HepG2 (cell line): ENCODE data around the gene MITF. TPM values are rescaled to one million over a fixed set of nuclear protein-coding genes. Genes with fewer than 3 reads are reported as not detected.

ENCODE experiments used
- ATAC-seq: fragments of 200-7000 bp; cut with Tn5 transposase; 3 replicates; pipeline ENCODE4 v1.9.1; 2020; ENCODE audit warnings: mild to moderate bottlenecking, moderate library complexity
- BruUV-seq: library from RNA; stranded (reverse); fragments of 400-500 nt; replicated peaks from 2 replicates; lab custom pipeline; 2021; lab: Mats Ljungman, UMichigan
- CTCF ChIA-PET: fragments of 300-600 bp; formaldehyde crosslinking; extraction: SDS; loops from one replicate; lab custom pipeline; 2021; ENCODE audit warnings: low total read pairs, inconsistent platforms, low intra/inter-chr PET ratio; lab: Yijun Ruan, JAX
- POLR2A ChIA-PET: fragments of 350-600 bp; sonication (Branson Sonifier 250); formaldehyde crosslinking; loops from one replicate; lab custom pipeline; 2020; ENCODE audit warnings: antibody characterized with exemption, inconsistent platforms; lab: Yijun Ruan, JAX
- DNase-seq: peaks from one replicate; pipeline ENCODE4 v3.0.0-alpha.2; 2015; ENCODE audit warnings: low spot score
- FAIRE-seq: peaks from 3 replicates; lab custom pipeline; 2011; peaks lifted over from hg19 to GRCh38; lab: Jason Lieb, UNC
- H2AFZ ChIP-seq: one replicate; pipeline ENCODE4 v1.6.1; 2011; ENCODE audit warnings: low read length, inconsistent platforms
- H3K27ac ChIP-seq: fragments of 300-600 bp; 3 replicates; pipeline ENCODE4 v1.8.0; 2011; ENCODE audit warnings: mixed run types, mild to moderate bottlenecking, mixed read lengths, low read length, inconsistent platforms; ENCODE audit not compliant: insufficient read depth; ENCODE audit errors: extremely low read length
- H3K27me3 ChIP-seq, 2 experiments: fragments of 200-600 bp in 1 of 2; 2 replicates in 1 of 2; 3 replicates in 1 of 2; pipeline versions ENCODE4 v1.6.0 to v1.8.0; 2011; ENCODE audit warnings: low read length in 2 of 2, mild to moderate bottlenecking in 2 of 2, moderate library complexity in 2 of 2, inconsistent platforms in 1 of 2; ENCODE audit not compliant: insufficient read depth in 2 of 2, control insufficient read depth in 1 of 2
- H3K36me3 ChIP-seq, 2 experiments: fragments of 200-600 bp in 1 of 2; replicated peaks in 1 of 2; 2 replicates in 1 of 2; 3 replicates in 1 of 2; pipeline versions ENCODE4 v1.5.1 to v1.8.0; 2011; ENCODE audit warnings: low read length in 2 of 2, inconsistent platforms in 1 of 2; ENCODE audit not compliant: insufficient read depth in 2 of 2, control insufficient read depth in 1 of 2
- H3K4me1 ChIP-seq: 2 replicates; pipeline ENCODE4 v1.5.1; 2012; ENCODE audit warnings: low read length, inconsistent platforms; ENCODE audit not compliant: insufficient read depth
- H3K4me2 ChIP-seq: 2 replicates; pipeline ENCODE4 v1.6.0; 2011; ENCODE audit warnings: low read depth, low read length, inconsistent platforms
- H3K4me3 ChIP-seq, 3 experiments: fragments of 200-600 bp in 1 of 3; sonication (generic), shearing (Covaris generic) in 1 of 3; replicated peaks in 1 of 3; 2 replicates each; pipeline ENCODE4 v1.5.1; 2011 to 2016; ENCODE audit warnings: low read length in 3 of 3, inconsistent platforms in 2 of 3, low read depth in 2 of 3, mild to moderate bottlenecking in 2 of 3, control low read depth in 1 of 3, mixed read lengths in 1 of 3; ENCODE audit not compliant: insufficient read depth in 1 of 3
- H3K79me2 ChIP-seq: one replicate; pipeline ENCODE4 v1.6.1; 2011; ENCODE audit warnings: low read length, inconsistent platforms; ENCODE audit not compliant: insufficient read depth
- H3K9ac ChIP-seq: 2 replicates; pipeline ENCODE4 v1.6.0; 2011; ENCODE audit warnings: mild to moderate bottlenecking, low read depth, low read length, inconsistent platforms; ENCODE audit not compliant: insufficient read depth
- H3K9me3 ChIP-seq: 2 replicates; pipeline ENCODE4 v1.5.1; 2012; ENCODE audit warnings: mild to moderate bottlenecking, low read length
- H4K20me1 ChIP-seq: 2 replicates; pipeline ENCODE4 v1.6.0; 2011; ENCODE audit warnings: inconsistent platforms, mild to moderate bottlenecking, low read length, moderate library complexity; ENCODE audit not compliant: insufficient read depth
- GFI1 ChIP-seq: sonication (generic); formaldehyde crosslinking; IDR thresholded peaks from 2 replicates; pipeline ENCODE4 v1.5.0; 2020; ENCODE audit warnings: missing genetic modification reagents, mild to moderate bottlenecking, borderline replicate concordance
- HINFP ChIP-seq: sonication (generic); formaldehyde crosslinking; IDR thresholded peaks from 2 replicates; pipeline ENCODE4 v1.4.0; 2020; ENCODE audit warnings: low read depth, mild to moderate bottlenecking, missing genetic modification reagents
- PATZ1 ChIP-seq: sonication (generic); formaldehyde crosslinking; IDR thresholded peaks from 2 replicates; pipeline ENCODE4 v1.4.0; 2020; ENCODE audit warnings: missing genetic modification reagents
- SAP130 ChIP-seq: IDR thresholded peaks from 2 replicates; pipeline ENCODE4 v1.6.1; 2016; ENCODE audit warnings: low read depth
- SNAPC4 ChIP-seq: sonication (generic); formaldehyde crosslinking; IDR thresholded peaks from 2 replicates; pipeline ENCODE4 v1.4.0; 2020; ENCODE audit warnings: mild to moderate bottlenecking, missing genetic modification reagents
- ZMYM2 ChIP-seq: sonication (generic); formaldehyde crosslinking; IDR thresholded peaks from 2 replicates; pipeline ENCODE4 v1.8.0; 2022; ENCODE audit warnings: mild to moderate bottlenecking, missing genetic modification reagents
- ZNF800 ChIP-seq: sonication (generic); formaldehyde crosslinking; IDR thresholded peaks from 2 replicates; pipeline ENCODE4 v1.4.0; 2020; ENCODE audit warnings: missing genetic modification reagents
- WGBS: methylation state at CpG from one replicate; pipeline ENCODE4 v1.1.6; 2017; ENCODE audit warnings: low lambda C conversion rate; 5-methylcytosine and 5-hydroxymethylcytosine counted together
- in situ Hi-C: cut with HindIII; loops from 2 replicates; pipeline ENCODE4 v1.10.0; 2017; ENCODE audit warnings: low pct_unique_long_range_greater_than_20kb; ENCODE audit not compliant: extremely low pct_ligation_motif_present
- intact Hi-C: fragments of 100-400 bp; cut with micrococcal nuclease; formaldehyde crosslinking; loops from one replicate; pipeline ENCODE4 v1.10.0; 2022; ENCODE audit not compliant: unreplicated experiment
- polyA plus RNA-seq, 8 experiments: library from polyadenylated mRNA; depleted of rRNA in 3 of 8; stranded (reverse) in 7 of 8; unstranded in 1 of 8; fragments of >200 nt; fragmentation: Illumina TruSeq in 4 of 8; extraction: Trizol in 4 of 8; gene quantifications; 2 replicates each; pipeline versions ENCODE4 v1.2.1 to v1.2.3, GENCODE V29; 2011 to 2016; ENCODE audit warnings: low read depth in 4 of 8, missing spikeins in 1 of 8, mixed read lengths in 1 of 8; ENCODE audit not compliant: insufficient read depth in 1 of 8
- total RNA-seq, 5 experiments: library from RNA; depleted of rRNA; stranded (reverse); fragments of >200 nt; fragmentation: Illumina TruSeq; extraction: Trizol; gene quantifications; 2 replicates each; pipeline ENCODE4 v1.2.3, GENCODE V29; 2016; ENCODE audit warnings: low read depth in 1 of 5

The MITF gene
- total and polyA plus RNA-seq, 2 of the 13 experiments (the other 11 are each of a cell fraction or from before 2014, with no cell fraction given) = 0.12 to 0.38 TPM

- ATAC-seq = no peak
- Histone ChIP-seq H2AFZ (no peak overlapping the region), H3K27me3 (peaks cover 0 to 4% of the 10 kb centered on the region in 2 experiments; a peak in 1 of 5 replicates), H3K4me1 (no peaks in the 10 kb centered on the region), H3K79me2 (no peaks in the 10 kb centered on the region), H3K4me2 (no peak overlapping the region), H3K9me3 (no peaks in the 10 kb centered on the region), H3K36me3 (no peaks in the 10 kb centered on the region), H3K9ac (no peak overlapping the region), H3K4me3 (no peak overlapping the region), H3K27ac (no peak overlapping the region), H4K20me1 (no peaks in the 10 kb centered on the region)
- no peak for DNase-seq
- in situ Hi-C loops (no loop called here), intact Hi-C loops (no loop called here)
- TF ChIP-seq GFI1 (CRISPR knock-in tag) (no peak), SAP130 (CRISPR knock-in tag) (no peak), ZMYM2 (CRISPR knock-in tag) (no peak), PATZ1 (CRISPR knock-in tag) (no peak), SNAPC4 (no peak), ZNF800 (no peak), HINFP (CRISPR knock-in tag) (no peak)
- no peak for FAIRE-seq
- CTCF ChIA-PET = no interaction called here
- WGBS = 0% methylated on average over 3 of the region's 3 CpGs
- POLR2A ChIA-PET = no interaction called here
- no TSS peak for BruUV-seq
Measured at GRCh38 chr3:69871868-69872267, 132.6 kb downstream of the MITF start.
